Effector CD4-positive, alpha-beta T cell (primary cell): ENCODE data around the gene ZNF827.

Experiments
- DNase-seq: peaks from one replicate; pipeline ENCODE4 v3.0.0-alpha.2; 2020
- total RNA-seq: gene quantifications from one replicate; lab custom pipeline; 2026; lab: John Stamatoyannopoulos, UW

ZNF827 gene, protein sequence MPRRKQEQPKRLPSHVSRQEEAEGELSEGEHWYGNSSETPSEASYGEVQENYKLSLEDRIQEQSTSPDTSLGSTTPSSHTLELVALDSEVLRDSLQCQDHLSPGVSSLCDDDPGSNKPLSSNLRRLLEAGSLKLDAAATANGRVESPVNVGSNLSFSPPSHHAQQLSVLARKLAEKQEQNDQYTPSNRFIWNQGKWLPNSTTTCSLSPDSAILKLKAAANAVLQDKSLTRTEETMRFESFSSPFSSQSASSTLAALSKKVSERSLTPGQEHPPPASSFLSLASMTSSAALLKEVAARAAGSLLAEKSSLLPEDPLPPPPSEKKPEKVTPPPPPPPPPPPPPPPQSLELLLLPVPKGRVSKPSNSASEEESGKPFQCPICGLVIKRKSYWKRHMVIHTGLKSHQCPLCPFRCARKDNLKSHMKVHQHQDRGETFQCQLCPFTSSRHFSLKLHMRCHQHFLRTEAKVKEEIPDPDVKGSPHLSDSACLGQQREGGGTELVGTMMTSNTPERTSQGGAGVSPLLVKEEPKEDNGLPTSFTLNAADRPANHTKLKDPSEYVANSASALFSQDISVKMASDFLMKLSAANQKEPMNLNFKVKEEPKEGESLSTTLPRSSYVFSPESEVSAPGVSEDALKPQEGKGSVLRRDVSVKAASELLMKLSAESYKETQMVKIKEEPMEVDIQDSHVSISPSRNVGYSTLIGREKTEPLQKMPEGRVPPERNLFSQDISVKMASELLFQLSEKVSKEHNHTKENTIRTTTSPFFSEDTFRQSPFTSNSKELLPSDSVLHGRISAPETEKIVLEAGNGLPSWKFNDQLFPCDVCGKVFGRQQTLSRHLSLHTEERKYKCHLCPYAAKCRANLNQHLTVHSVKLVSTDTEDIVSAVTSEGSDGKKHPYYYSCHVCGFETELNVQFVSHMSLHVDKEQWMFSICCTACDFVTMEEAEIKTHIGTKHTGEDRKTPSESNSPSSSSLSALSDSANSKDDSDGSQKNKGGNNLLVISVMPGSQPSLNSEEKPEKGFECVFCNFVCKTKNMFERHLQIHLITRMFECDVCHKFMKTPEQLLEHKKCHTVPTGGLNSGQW
- 23.6 reads per million, percentile 50 among the genes with 10 or more reads in this experiment for total RNA-seq

DNA sequence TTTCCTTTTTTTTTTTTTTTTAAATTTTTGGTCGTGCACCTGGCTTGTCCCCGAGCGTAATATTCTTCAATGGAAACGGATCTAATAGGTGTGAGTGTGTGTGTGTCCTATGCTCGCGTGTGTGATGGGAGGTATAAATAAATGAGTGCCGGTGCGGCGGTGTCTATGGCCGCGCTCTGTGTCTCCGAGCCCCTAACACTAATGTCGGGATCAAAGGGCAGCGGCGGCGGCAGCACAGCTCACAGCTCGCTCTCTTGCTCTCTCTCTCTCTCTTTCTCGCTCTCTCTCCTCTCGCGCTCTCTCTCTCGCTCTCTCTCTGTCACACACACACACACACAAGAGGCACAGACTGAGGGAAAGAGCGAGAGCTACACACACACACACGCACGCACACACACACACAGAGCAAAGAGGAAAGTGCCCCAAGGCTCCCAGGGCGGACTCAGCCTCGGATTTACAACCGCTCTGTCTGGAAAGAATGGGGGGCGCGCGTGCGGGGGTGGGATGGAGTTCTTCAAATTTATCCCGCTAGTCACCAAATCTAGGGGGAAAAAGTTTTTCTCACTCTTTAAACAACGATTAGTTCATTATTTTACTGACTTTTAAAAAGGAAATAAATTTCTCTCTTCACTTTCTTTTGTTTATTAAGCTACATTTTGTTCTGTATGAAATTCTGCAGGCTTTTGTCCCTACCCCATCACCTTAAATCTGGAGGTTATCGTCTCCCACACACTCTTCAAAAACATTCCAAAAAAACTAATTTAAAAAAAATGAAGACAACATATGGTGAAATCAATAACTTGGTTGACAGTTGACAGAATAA, at the start of gene ZNF827:
Gene ZNF827 (minus strand): TSS at position 206 of the 823 bp plus-strand sequence. CDS start 416 bp downstream, outside the sequence.
- DNase-seq: peak; percentile 49

DNA sequence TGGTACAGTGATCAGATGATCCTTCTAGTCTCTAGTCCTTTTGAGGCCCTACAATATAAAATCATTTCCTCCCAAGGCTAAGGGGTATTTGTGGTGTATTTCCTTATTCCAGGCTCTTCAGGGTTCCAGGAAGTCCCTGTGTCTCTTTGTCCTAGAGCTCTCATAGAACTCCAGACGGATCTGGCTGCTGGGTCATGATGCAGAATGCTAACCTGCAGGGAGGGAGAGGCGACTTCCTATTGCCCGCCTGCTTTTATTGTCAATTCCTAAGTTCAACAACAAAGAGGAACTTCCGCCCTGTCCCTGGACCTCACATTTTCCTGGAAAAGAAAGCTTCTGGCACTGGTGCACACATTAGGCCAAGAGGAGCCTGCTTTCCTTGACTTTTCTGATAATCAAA, 45.9 kb upstream of the ZNF827 start:
- no peak for DNase-seq

DNA sequence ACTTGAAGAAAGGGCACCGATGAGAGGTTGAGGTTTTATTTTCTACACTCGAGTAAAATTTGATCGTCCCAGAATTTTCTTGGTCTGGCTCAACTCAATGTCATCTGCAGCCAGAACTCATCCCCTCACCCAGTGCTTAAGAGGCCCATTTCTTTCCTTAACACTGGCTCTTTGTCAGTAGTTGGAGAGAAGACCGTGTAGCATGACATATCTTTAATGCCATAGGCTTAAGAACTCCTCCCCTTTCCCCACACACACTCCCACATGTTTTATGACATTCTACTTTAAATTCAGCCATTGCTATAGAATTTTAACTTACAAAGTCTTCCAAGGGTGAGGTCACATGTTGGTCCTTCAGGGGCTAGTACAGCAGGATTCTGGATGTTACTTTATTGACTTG, 44.2 kb upstream of the ZNF827 start:
- DNase-seq: no peak

DNA sequence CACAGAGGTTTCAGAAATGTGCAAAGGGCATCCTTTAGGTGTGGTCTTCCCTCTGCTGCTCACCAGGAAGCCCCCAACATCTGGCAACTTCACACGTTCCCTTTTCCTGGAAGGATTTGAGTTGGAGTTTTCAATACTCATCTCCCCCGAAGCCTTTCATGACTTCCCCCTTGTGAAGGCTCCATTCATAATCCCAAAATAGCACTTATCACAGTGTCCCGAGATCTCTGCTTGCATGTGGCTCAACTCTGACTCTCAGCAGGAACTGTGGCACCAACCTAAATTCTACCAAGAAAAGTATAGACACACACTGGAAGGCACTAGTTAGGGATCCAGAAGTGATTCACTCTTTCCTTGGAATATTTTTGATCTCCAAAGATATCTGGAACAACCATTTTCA, 40.5 kb upstream of the ZNF827 start:
- no peak for DNase-seq

DNA sequence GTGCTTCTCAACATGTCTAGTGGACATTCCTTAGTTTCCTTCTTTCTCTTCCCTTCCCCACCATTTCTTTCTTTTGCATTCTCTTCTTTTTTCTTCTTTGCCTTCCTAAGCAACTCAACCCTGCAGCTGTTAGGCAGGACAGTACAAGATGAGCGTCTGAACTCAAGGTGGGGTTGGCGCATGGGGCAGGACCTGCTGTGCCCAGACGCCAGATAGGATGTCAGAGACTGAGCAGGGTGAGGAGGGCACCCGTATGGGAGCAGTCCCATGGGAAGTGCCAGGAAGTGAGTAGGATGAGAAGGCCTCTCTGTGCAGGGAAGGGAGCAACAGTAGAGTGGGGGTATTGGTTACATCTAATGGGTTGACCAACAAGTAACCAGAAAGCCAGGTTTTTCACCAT, 38.1 kb upstream of the ZNF827 start:
- no peak for DNase-seq

DNA sequence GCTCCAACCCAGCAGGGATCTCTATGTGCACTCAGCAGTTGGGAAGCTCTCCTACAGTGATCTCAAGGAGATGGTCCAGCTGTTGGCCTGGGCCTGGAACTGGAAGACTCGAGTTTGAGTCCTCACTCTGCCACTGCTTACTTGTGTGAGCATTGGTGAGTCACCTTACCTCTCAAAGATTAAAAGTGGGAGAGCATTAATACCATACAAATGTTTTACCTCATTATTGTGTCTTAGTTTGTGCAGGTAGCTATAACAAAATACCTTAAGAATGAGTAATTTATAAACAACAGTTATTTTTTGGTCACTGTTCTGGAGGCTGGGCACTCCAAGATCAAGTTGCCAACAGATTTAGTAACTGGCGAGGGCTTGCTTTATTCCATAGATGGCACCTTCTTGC, 21.4 kb upstream of the ZNF827 start:
- no peak for DNase-seq

DNA sequence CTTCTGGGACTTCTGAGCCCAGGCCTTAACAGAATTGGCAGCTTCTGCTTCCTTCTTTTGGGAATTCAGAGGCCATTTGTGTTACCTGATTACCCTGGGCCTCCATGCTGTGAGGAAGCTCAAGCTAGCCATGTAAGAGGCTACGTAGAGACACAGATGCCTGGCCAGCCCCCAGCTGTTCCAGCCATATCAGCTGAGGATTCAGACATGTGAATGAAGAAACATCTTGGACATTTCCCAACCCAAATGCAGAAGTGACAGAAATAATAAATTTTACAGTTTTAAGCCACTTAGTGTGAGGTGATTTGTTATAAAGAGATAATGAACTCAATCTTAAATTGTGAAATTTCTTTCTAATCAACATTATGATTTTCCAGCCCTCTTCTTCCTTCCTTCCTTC, 18.7 kb upstream of the ZNF827 start:
- DNase-seq: no peak

DNA sequence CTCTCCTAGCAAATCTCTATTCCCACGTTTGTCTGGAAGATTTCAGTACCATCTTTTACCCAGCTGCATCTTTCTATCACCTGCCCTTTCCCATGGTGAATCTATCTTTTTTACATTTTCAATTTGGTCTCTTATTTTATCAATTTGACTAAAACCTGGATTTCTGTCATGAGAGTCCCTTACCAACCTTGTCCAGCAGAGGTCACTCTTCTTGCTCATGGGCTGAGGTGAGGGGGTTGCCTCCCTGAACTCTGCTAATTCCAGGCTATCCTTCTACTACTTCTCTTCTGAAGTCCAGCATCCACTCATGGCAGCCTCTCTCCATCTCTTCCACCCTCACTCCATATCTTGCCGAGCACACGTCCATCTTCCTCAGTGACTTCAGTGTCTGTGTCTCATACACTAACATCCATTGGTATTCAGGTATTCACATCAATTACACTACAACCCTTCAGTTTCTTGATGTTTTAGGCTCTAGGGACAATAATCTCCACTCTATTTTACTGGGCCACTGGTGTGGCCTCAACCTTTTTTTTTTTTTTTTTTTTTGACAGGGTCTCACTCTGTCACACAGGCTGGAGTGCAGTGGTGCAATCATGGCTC, 17.8 kb upstream of the ZNF827 start:
- peak; percentile 20 for DNase-seq

DNA sequence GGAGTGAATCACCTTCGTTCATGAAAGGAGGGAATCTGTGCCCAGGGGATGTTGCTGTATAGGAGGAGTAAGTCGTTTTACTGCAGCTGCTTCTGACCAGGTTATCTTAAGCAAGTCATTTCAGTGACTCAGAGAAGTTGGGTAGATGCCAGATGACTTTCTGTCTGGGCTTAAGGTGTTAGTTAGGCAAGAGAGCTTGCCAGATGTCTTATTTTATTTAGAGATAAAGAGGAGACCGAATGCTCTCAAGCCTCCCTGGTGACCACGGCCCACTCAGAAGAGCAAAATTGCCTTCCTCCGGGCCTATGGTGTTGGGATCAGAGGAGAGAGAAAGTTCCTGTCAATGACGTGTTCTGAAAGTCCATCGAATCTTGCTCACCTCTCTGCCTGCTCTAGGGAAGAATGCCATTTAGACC, 16.3 kb upstream of the ZNF827 start:
- DNase-seq: no peak

DNA sequence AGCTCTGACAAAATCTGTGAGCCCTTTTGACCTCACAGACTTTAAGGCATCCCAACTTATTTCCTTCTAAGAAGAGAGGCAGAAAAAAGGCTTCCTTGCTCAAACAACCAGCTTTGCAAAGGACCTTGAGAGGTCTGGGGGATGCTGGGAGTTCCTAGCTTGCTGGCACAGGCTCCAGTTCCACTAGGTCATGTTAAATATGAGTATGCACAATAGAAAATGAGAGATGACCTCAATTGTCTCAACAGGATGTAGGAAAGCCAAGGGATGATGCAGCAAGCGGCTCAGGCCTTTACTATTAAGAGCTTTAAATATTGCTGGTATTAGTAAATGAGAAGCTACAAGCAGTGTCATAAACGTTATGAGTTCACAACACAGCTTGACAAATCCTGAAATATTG, 13.3 kb upstream of the ZNF827 start:
- no peak for DNase-seq

DNA sequence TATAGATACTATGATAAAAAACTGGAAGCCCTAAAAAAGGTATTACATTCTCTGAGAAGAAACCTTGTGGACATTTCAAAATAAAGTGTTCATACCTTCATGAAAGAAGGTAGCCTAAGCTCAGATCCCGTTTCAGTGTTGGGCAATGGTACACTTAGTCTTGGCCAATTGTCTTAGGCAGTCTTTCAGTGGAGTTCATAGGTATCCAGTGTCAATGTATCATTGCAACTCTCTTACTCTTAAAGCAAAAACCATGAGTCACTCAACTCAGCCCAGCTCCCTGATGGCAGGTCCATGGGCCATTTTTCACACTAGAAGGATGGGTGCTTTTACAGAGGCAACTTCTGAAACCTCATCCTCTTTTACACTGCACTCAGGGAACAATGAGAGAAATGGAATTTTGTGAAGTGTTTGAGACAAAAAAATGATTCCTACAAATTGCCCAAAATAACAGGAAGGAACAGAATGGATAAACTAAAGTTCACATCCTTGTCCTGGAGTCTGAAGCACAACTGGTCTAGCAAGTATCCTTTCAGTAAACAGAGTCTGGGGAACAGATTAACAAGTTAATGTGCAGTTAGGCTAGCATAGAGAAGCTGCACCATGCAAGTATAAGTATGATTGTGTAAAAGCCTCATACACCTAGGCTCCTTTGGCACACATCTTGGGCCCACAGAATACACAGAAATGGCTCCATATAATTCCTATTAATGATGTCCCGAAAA, 7.0 kb upstream of the ZNF827 start:
- DNase-seq: no peak

DNA sequence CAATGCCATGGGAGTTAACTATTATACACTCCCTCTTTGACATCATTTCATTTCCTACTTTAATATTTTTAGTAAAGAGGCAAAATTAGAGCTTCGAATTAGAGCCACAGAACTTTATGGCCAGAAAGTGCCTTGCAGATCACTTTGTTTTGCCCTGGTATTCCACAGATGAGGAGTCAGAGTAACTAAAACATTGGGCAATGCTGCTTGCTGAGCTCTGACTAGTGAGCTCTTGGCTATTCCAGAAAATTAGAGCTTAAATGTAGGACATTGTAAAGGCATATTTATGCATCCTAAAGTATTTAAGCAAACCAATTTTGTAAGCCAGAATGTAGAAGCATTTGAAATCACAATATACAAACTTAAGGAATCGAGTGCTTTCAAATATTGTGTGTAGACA, 6.3 kb upstream of the ZNF827 start:
- no peak for DNase-seq

DNA sequence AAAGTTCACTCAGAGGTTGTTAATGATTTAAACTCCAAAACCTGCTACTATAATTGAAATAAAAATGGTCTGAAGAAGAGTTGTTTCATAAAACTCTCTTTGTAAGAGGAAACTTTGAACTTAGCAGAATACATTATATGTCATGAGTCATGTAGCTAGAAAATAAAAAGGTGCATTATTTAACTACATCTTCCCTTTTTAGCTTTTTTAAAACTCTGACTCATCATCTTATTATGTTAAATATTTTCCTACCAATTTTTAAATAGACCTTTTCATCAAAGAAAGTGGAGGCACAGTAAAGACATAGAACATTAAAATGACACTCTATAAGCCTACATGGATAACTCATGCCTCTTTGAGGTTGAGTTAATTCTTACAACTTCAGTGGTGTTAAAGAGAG, 1.2 kb upstream of the ZNF827 start:
- no peak for DNase-seq

DNA sequence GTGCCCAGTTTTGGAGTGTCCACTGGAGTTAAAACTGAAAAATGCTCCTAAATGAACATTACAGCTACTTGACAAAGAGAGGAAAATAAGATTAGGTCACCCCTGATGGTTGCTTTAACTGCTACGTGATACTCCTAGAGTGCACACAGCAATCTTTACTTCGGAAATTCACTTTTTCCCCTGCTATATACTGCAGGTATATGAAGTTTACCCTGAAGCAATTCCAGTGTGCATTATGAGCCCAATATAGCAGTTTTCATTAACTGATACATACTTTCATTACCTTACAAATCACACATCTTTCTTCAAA, 773 bp upstream of the ZNF827 start:
- DNase-seq: no peak

DNA sequence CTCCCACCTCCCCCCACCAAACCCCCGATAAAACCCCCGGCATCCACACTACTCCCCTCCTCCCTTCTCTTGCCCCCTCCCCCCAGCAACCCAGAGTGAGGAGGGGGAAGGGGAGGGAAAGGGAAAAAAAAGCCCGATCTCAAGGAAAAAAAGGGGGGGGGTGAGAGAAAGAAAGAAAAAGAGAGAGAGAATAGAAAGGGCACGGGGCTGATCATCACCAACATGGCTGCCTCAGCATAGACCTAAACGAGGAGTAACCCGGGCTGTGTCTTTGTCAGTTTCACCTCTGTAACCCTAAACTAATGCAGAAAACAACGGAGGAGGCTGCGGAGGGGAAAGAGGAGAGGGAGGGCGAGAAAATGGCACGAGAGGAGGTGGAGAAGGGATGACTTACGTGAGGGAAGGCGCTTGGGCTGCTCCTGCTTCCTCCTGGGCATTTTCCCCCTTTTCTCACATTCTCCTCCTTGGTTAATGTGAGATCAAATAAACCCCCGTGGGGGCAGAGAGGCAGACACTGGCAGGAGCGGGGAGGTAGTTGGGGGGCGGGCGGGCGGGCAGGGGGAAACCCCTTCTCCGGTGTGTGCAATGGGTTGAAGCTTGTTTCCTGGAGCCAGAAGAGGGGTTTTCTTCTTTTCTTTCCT, 532 bp downstream of the ZNF827 start:
- DNase-seq: peak; percentile 30

DNA sequence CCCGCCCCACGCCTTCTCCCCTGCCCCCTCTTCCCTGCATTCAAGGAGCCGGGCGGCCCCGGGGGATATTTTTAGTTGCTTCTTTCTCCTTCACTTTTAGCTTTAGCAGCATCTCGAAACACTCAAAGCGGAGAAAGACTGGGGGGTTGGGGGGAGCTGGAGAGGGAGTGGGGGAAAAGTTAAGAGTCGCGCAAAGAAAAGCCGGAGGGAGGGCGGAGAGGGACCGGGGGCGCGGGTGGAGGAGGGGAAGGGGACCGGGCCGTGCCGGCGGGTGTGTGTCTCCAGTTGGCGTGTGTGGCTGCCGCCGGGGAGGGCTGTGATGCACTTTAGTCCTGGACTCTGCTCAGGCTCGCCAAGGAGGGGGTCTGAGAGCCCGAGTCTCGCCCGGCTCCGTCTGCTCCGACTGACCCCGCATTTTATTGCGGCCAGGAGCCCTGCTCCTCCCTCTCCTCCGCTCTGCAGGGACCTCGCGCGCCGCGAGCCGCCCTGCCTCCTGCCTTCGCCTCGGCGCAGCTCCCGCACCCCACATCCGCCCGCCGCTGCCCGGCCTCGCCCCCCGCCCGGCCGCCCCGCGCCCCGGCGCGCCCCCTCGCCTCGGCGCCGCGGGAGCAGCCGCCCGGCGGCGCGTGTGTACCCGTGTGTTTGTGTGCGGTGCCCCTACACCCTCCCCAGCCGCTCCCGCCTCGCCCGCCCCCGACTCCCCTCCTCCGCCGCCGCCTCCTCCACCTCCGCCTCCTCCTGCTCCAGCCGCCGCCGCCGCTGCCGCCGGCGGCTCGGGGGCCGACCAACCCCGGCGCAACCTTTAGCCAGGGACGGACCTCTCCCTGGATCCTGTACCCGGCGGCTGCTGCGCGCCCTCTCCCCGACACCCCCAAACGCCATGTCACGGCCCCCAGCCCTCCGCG, 1.4 kb downstream of the ZNF827 start:
- DNase-seq: peak; percentile 22

DNA sequence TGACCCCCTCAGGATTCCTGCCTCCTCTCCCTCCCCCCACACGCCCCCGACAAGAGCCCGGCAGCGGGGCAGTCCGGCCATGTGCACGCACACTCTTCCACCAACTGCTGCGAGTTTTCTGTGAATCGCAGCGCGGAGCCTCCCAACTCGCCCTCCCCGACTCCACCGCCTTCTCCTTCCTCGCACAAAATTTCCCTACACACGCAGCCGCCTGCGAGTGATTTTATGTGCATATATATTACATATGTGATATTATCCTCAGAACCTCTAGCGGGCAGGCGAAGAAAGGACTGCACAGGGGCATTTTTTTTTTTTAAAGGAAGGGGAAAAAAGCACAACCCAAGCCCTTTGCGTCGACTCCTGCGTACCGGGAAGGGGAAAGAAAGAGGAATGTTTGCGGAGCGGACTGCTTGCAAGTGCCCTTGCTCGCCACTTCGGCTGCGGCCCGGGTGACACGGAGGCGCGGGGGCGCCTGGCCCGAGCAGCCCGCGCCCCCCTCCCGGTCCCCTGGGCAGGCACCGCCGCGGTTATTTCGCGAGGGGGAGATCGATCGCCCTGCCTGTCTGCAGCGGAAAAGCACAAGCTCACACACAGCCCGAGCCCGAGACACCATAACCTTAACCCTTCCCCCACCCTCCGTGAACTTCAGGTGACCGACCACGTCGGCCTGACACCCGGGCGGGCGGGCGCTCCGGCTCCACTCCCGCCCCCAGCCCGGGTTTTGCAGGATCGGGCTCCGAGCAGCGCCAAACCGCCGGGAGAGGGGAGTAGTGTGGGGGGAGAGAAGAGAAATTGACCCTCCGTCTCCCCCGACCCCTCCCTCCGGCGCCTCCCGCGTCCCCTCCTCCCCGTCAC, 2.3 kb downstream of the ZNF827 start:
- peak; percentile 52 for DNase-seq

DNA sequence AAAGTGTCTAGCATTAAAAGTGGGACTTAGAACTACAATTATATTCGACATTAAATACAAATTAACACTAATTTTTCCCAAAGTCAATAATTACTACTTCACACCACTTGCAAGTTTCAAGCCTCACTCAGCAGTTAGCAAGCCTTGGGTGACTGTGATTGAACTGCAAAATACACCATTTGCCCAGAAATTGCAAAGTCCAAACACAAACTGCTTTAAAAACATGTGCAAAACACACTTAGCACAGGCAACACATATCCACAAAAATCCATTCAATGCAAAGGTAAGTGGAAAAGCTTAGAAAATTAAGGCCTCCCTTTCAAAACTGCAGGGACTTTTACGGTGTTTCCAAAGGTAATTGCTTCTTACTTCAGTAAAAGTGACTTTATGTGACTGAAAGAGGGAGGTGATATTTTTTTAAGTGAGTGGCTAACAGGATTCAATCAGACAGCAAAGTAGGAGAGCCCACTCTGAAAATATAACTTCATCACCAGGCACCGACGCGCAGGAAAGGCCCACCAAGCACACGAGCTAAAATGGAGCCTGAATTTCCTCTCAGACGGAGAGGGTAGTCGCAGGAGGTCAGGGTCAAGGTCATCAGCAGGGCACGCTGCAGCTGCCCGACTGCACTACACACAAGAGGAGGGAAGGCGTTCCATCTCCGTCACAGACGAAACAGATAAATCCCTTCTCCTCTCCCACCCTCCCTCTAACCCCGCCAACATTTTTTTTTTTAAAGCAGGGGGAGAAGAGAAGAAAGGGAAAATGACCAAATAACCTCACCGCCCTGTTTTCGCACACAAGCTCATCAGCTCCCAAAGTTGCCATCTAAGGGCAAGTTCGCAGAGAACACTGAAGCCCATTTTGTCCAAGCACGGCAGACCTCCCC, 3.1 kb downstream of the ZNF827 start:
- no peak for DNase-seq
